H1 (cell line): ENCODE data around the gene ZBTB20. TPM values are rescaled to one million over a fixed set of nuclear protein-coding genes. Genes with fewer than 3 reads are reported as not detected.

Experiments used
- CTCF ChIA-PET: fragments of 300-600 bp; sonication (Branson Sonifier 250); formaldehyde crosslinking; loops from one replicate; lab custom pipeline; 2021; ENCODE audit not compliant: partially characterized antibody; lab: Charles Lee
- POLR2A ChIA-PET: fragments of 300-600 bp; sonication (Branson Sonifier 250); formaldehyde crosslinking; loops from one replicate; lab custom pipeline; 2021; ENCODE audit warnings: inconsistent platforms; ENCODE audit not compliant: partially characterized antibody; lab: Charles Lee
- DNase-seq, 2 experiments: peaks; one replicate each; pipeline versions ENCODE4 v3.0.0 to v3.0.0-alpha.2; 2010 to 2022; ENCODE audit warnings: low spot score in 2 of 2, low read depth in 1 of 2, mixed read lengths in 1 of 2
- FAIRE-seq: peaks from 2 replicates; lab custom pipeline; 2011; peaks lifted over from hg19 to GRCh38; lab: Jason Lieb, UNC
- H2AFZ ChIP-seq: 2 replicates; pipeline ENCODE4 v1.8.1; 2012; ENCODE audit warnings: low read length, inconsistent platforms
- H2AK5ac ChIP-seq: 2 replicates; pipeline ENCODE4 v1.6.1; 2013; ENCODE audit warnings: low read depth, low read length
- H2BK120ac ChIP-seq: replicated peaks from 2 replicates; pipeline ENCODE3; 2013; ENCODE audit warnings: low read depth, low read length, inconsistent platforms
- H2BK12ac ChIP-seq: 2 replicates; pipeline ENCODE4 v1.6.1; 2013; ENCODE audit warnings: low read depth, low read length
- H2BK15ac ChIP-seq: 2 replicates; pipeline ENCODE4 v1.6.1; 2013; ENCODE audit warnings: low read length
- H2BK20ac ChIP-seq: 2 replicates; pipeline ENCODE4 v1.6.1; 2013; ENCODE audit warnings: low read length
- H2BK5ac ChIP-seq: 2 replicates; pipeline ENCODE4 v1.6.1; 2013; ENCODE audit warnings: low read depth, low read length
- H3K14ac ChIP-seq: 2 replicates; pipeline ENCODE4 v1.6.1; 2013; ENCODE audit warnings: inconsistent platforms; ENCODE audit not compliant: insufficient read length
- H3K18ac ChIP-seq: 2 replicates; pipeline ENCODE4 v1.6.1; 2013; ENCODE audit warnings: low read length; ENCODE audit errors: extremely low read depth
- H3K23ac ChIP-seq: 2 replicates; pipeline ENCODE4 v1.6.1; 2013; ENCODE audit warnings: inconsistent platforms; ENCODE audit not compliant: insufficient read length
- H3K23me2 ChIP-seq: 2 replicates; pipeline ENCODE4 v1.6.1; 2013; ENCODE audit warnings: low read depth, low read length
- H3K27ac ChIP-seq: 2 replicates; pipeline ENCODE4 v1.6.1; 2011; ENCODE audit warnings: low read depth, low read length, inconsistent platforms
- H3K27me3 ChIP-seq, 4 experiments: replicated peaks in 1 of 4; 1 replicate in 1 of 4; 2 replicates in 3 of 4; pipeline versions ENCODE4 v1.6.1 to v1.8.1; 2011 to 2013; ENCODE audit warnings: low read length in 3 of 4, mild to moderate bottlenecking in 3 of 4, inconsistent platforms in 2 of 4, mixed read lengths in 2 of 4, moderate library complexity in 1 of 4; ENCODE audit not compliant: control insufficient read depth in 3 of 4, insufficient read depth in 3 of 4; ENCODE audit errors: extremely low read depth in 1 of 4
- H3K36me3 ChIP-seq, 4 experiments: 2 replicates each; pipeline versions ENCODE4 v1.6.1 to v1.8.1; 2011 to 2013; ENCODE audit warnings: mild to moderate bottlenecking in 4 of 4, low read length in 3 of 4, moderate library complexity in 2 of 4, control low read depth in 1 of 4, inconsistent platforms in 1 of 4; ENCODE audit not compliant: insufficient read depth in 4 of 4, control insufficient read depth in 2 of 4
- H3K4ac ChIP-seq: replicated peaks from 2 replicates; pipeline ENCODE3; 2013; ENCODE audit warnings: low read length, low read depth, mixed read lengths, inconsistent platforms; ENCODE audit not compliant: insufficient read length
- H3K4me1 ChIP-seq, 4 experiments: replicated peaks in 1 of 4; 1 replicate in 1 of 4; 2 replicates in 3 of 4; pipeline versions ENCODE4 v1.6.1 to v1.8.1; 2011 to 2013; ENCODE audit warnings: low read length in 3 of 4, inconsistent platforms in 2 of 4, mixed read lengths in 1 of 4; ENCODE audit not compliant: insufficient read depth in 4 of 4, control insufficient read depth in 3 of 4
- H3K4me2 ChIP-seq, 2 experiments: 2 replicates each; pipeline versions ENCODE4 v1.6.1 to v1.8.1; 2011 to 2013; ENCODE audit warnings: low read depth in 2 of 2, low read length in 2 of 2, control low read depth in 1 of 2, inconsistent platforms in 1 of 2, mild to moderate bottlenecking in 1 of 2; ENCODE audit not compliant: insufficient read depth in 1 of 2
- H3K4me3 ChIP-seq, 4 experiments: fragments of 200-600, 300-600 bp in 1 of 4; sonication (generic), shearing (Covaris generic), sonication (Bioruptor Twin) in 1 of 4; 2 replicates each; pipeline versions ENCODE4 v1.5.1 to v1.8.1; 2011 to 2016; ENCODE audit warnings: low read length in 4 of 4, low read depth in 3 of 4, control low read depth in 2 of 4, inconsistent platforms in 2 of 4, mild to moderate bottlenecking in 2 of 4, mixed read lengths in 1 of 4, moderate library complexity in 1 of 4; ENCODE audit not compliant: insufficient read depth in 2 of 4; ENCODE audit errors: extremely low read depth in 1 of 4
- H3K56ac ChIP-seq: replicated peaks from 2 replicates; pipeline ENCODE3; 2013; ENCODE audit warnings: low read depth, mild to moderate bottlenecking, mixed read lengths, low read length, inconsistent platforms; ENCODE audit not compliant: insufficient read length
- H3K79me1 ChIP-seq: 2 replicates; pipeline ENCODE4 v1.6.1; 2013; ENCODE audit warnings: low read depth, low read length, control low read depth
- H3K79me2 ChIP-seq, 2 experiments: 2 replicates each; pipeline versions ENCODE4 v1.6.1 to v1.8.1; 2012 to 2013; ENCODE audit warnings: low read length in 2 of 2, mild to moderate bottlenecking in 2 of 2, inconsistent platforms in 1 of 2; ENCODE audit not compliant: insufficient read depth in 2 of 2, control insufficient read depth in 1 of 2
- H3K9ac ChIP-seq, 4 experiments: replicated peaks in 1 of 4; 1 replicate in 1 of 4; 2 replicates in 3 of 4; pipeline versions ENCODE4 v1.6.1 to v1.8.1; 2011 to 2013; ENCODE audit warnings: low read depth in 3 of 4, low read length in 3 of 4, control low read depth in 2 of 4, mild to moderate bottlenecking in 2 of 4, moderate library complexity in 2 of 4, inconsistent platforms in 1 of 4; ENCODE audit errors: extremely low read depth in 1 of 4
- H3K9me3 ChIP-seq, 2 experiments: 2 replicates each; pipeline versions ENCODE4 v1.6.1 to v1.8.1; 2012 to 2013; ENCODE audit warnings: mild to moderate bottlenecking in 2 of 2, moderate library complexity in 2 of 2, control low read depth in 1 of 2, inconsistent platforms in 1 of 2, low read depth in 1 of 2, low read length in 1 of 2, mixed read lengths in 1 of 2; ENCODE audit not compliant: insufficient read depth in 2 of 2
- H4K20me1 ChIP-seq, 2 experiments: replicated peaks in 1 of 2; 2 replicates each; pipeline versions ENCODE3 to v1.8.1; 2011 to 2013; ENCODE audit warnings: inconsistent platforms in 2 of 2, low read length in 2 of 2, mild to moderate bottlenecking in 1 of 2; ENCODE audit not compliant: insufficient read depth in 2 of 2, control insufficient read depth in 1 of 2
- H4K5ac ChIP-seq: 2 replicates; pipeline ENCODE4 v1.6.1; 2013; ENCODE audit warnings: low read length, low read depth, mixed read lengths, inconsistent platforms; ENCODE audit not compliant: insufficient read length
- H4K8ac ChIP-seq: 2 replicates; pipeline ENCODE4 v1.8.0; 2013; ENCODE audit warnings: mild to moderate bottlenecking, moderate library complexity, low read length, inconsistent platforms; ENCODE audit not compliant: insufficient read depth; ENCODE audit errors: extremely low read depth
- H4K91ac ChIP-seq: replicated peaks from 2 replicates; pipeline ENCODE3; 2013; ENCODE audit warnings: low read length, mixed read lengths, inconsistent platforms; ENCODE audit not compliant: insufficient read length
- ATF2 ChIP-seq: IDR thresholded peaks from 2 replicates; pipeline ENCODE4 v1.6.1; 2012; ENCODE audit warnings: low read length, inconsistent platforms
- BACH1 ChIP-seq: IDR thresholded peaks from 2 replicates; pipeline ENCODE4 v1.6.1; 2012; ENCODE audit warnings: low read length, improper control_type of control experiment
- NANOG ChIP-seq: IDR thresholded peaks from 2 replicates; pipeline ENCODE4 v1.6.1; 2011; ENCODE audit warnings: low read length, low read depth, mild to moderate bottlenecking, inconsistent platforms; ENCODE audit not compliant: insufficient read depth, poor library complexity, severe bottlenecking
- SAP30 ChIP-seq: fragments of 300-600 bp; sonication (generic); IDR thresholded peaks from 2 replicates; pipeline ENCODE4 v1.7.1; 2012; ENCODE audit warnings: low read length, moderate library complexity, mild to moderate bottlenecking, inconsistent platforms; ENCODE audit not compliant: insufficient read depth, insufficient replicate concordance
- SP4 ChIP-seq: IDR thresholded peaks from 2 replicates; pipeline ENCODE4 v1.6.1; 2012; ENCODE audit warnings: low read length, inconsistent platforms
- TCF12 ChIP-seq: IDR thresholded peaks from 2 replicates; pipeline ENCODE4 v1.6.1; 2011; ENCODE audit warnings: low read depth, mild to moderate bottlenecking, low read length
- WGBS, 2 experiments: shearing (Covaris generic) in 1 of 2; methylation state at CpG; one replicate each; pipeline versions ENCODE4 v1.1.6 to v1.1.7; 2013 to 2015; ENCODE audit warnings: low lambda C conversion rate in 2 of 2, mixed read lengths in 2 of 2, inconsistent platforms in 1 of 2, low coverage in 1 of 2, missing lambda C conversion rate in 1 of 2; ENCODE audit not compliant: insufficient replicate concordance in 2 of 2, insufficient coverage in 1 of 2, insufficient read length in 1 of 2; ENCODE audit errors: extremely low coverage in 1 of 2, missing lambda C conversion rate in 1 of 2; 5-methylcytosine and 5-hydroxymethylcytosine counted together
- polyA plus RNA-seq, 7 experiments: library from polyadenylated mRNA; depleted of rRNA in 3 of 7; stranded (reverse) in 5 of 7; unstranded in 2 of 7; fragments of >200 nt in 5 of 7; fragments of 200-250 nt in 2 of 7; gene quantifications; 1 replicate in 5 of 7; 2 replicates in 1 of 7; 4 replicates in 1 of 7; pipeline versions ENCODE4 v1.2.1 to v1.2.3, GENCODE V29; 2011 to 2013; ENCODE audit warnings: missing spikeins in 2 of 7, mixed read lengths in 2 of 7
- total RNA-seq: library from RNA; stranded (reverse); fragmentation: NEBNext Ultra II Directional; extraction: Animal tissue kit (Norgen Biotek cat#: 25700); gene quantifications from 2 replicates; pipeline ENCODE4 v1.2.1, GENCODE V29; 2021

Gene ZBTB20
- total and polyA plus RNA-seq, 2 of the 8 experiments (the other 6 are each of a cell fraction or from before 2014, with no cell fraction given) = 0.35 to 1.3 TPM

- no peak overlapping the region for H3K56ac ChIP-seq
- no peak overlapping the region for H3K4ac ChIP-seq
- no peak overlapping the region for H3K18ac ChIP-seq
- H2BK12ac ChIP-seq = no peak overlapping the region
- no peak overlapping the region for H3K14ac ChIP-seq
- POLR2A ChIA-PET = interaction anchor here (0.6 kb wide), 1 partner anchor 25 kb away, joined by 3 read pairs; no protein-coding TSS in a partner anchor
- H3K4me2 ChIP-seq = no peak overlapping the region
- no peak overlapping the region for H2AFZ ChIP-seq
- H4K20me1 ChIP-seq = no peaks in the 10 kb centered on the region
- no peak overlapping the region for H2BK20ac ChIP-seq
- no peak for FAIRE-seq
- no peak overlapping the region for H4K8ac ChIP-seq
- DNase-seq = no peak
- no peaks in the 10 kb centered on the region for H3K79me2 ChIP-seq
- H3K36me3 ChIP-seq = no peaks in the 10 kb centered on the region
- CTCF ChIA-PET = interaction anchor here (0.7 kb wide), 1 partner anchor 460 kb away, joined by 3 read pairs; no protein-coding TSS in a partner anchor
- no peak overlapping the region for H2BK5ac ChIP-seq
- H2BK120ac ChIP-seq = no peak overlapping the region
- H3K23me2 ChIP-seq = no peaks in the 10 kb centered on the region
- no peak overlapping the region for H4K5ac ChIP-seq
- H2BK15ac ChIP-seq = no peak overlapping the region
- no peak overlapping the region for H3K9ac ChIP-seq
- H3K79me1 ChIP-seq = no peaks in the 10 kb centered on the region
- H4K91ac ChIP-seq = no peak overlapping the region
- no peaks in the 10 kb centered on the region for H3K27me3 ChIP-seq
- WGBS, 2 experiments = 80% methylated on average over 2 of the region's 2 CpGs; no CpG with 5 or more reads in 1 of the 2 experiments
- H3K9me3 ChIP-seq = peaks cover 0 to 3% of the 10 kb centered on the region in 2 experiments; a peak in 1 of 4 replicates
- no peak overlapping the region for H3K4me3 ChIP-seq
- peaks cover 0 to 11% (median 5%) of the 10 kb centered on the region in 4 experiments; a peak in 3 of 7 replicates for H3K4me1 ChIP-seq
- no peak overlapping the region for H2AK5ac ChIP-seq
- no peak overlapping the region for H3K27ac ChIP-seq
- H3K23ac ChIP-seq = no peak overlapping the region
- TF ChIP-seq ATF2 (no peak), BACH1 (no peak), TCF12 (no peak), SAP30 (no peak), NANOG (no peak), SP4 (no peak)
Measured at GRCh38 chr3:114329823-114330222, 817.3 kb downstream of the ZBTB20 start.
